DMS 273 (cell line): ENCODE results near the gene GATB.
A peak's percentile ranks its signal among the peaks of the same experiment; 100 is the strongest.

ENCODE experiments used
- DNase-seq: peaks from one replicate; lab custom pipeline; 2025; ENCODE audit not compliant: unreplicated experiment; lab: John Stamatoyannopoulos, UW

The GATB gene

DNA sequence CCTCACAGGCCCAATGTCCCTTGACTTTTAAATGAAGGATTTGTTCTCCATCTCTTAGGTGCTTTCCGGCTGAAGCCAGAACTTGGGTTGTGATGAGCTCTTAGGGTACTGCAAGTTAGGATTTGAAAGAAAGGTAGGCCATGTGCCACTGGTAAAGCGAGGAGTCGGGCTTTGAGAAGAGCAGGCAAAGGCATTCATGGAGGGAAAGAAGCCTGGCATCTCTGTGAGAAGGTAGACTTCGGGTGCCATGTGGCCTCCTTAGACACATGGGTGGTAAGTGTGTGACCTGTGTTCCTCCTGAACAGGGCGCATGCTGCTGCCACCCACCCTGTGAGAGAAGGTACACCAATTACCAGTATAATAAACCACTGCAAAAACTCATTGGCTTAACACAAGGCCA, 102.9 kb downstream of the GATB start:
- no peak for DNase-seq

DNA sequence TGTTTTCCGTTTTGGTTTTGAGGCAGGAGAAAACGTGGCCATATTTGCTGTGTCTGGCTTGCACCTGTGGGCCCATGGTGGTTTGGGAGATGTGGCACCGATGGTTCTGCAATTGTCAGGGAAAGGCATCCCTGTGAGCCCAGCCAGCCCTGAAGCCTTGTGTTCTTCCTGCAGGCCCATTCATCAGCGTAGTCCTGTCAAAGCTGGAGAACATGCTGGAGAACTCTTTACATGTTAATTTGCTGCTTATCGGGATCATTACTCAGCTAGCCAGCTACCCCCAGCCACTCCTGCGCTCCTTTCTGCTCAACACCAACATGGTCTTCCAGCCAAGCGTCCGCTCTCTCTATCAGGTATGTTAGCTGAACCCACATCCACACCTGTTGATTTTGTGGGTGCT, 104.7 kb downstream of the GATB start:
- DNase-seq = no peak

DNA sequence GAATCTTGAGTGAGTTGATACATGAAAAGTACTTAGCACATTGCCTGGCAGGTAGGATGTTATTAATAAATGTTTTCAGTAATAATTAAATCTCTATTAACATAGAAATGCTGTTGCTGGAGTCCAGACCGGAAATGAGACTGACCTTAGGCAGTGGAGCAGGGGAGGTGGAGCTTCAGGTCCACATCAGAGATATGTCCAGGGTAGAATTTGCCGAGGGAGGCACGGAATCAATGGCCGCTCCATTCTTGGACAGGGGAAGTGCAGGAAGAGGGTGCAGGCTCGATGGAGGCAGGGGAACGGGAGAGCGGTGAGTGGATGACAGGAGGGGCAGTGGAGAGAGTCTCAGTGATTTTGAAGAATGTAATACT, 107.3 kb downstream of the GATB start:
- DNase-seq = no peak

DNA sequence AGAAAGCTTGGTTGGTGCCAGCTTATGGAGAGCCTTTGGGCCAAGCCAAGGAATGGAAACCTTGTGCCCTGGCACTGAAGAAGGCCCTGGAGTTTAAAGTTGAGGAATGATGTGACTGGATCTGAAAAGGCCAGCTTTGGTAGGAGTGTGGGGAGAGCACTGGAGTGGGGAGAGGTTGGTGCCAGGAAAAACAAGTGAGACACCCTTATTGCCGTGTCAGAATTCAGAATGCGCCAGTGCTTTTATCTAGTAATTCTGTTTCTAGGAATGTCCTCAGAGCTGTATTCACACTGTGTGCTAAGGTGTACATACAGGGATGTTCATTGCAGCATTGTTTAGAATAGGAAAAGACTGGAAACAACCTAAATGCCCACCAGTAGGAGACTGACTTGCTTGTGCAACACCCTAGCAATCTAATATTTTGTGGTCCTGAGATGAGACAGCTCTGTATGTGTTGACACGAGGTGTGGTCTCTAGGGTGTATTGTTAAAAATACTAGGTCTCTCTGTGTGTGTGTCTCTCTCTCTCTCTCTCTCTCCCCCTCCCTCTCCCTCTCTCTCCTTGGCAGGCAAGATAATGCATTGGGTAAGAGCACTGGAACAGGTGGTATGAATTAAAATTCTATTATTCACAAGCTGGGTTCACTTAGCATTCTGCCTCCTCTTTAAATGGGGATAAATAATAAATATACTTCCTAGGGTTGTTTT, 107.8 kb downstream of the GATB start:
- no peak for DNase-seq

DNA sequence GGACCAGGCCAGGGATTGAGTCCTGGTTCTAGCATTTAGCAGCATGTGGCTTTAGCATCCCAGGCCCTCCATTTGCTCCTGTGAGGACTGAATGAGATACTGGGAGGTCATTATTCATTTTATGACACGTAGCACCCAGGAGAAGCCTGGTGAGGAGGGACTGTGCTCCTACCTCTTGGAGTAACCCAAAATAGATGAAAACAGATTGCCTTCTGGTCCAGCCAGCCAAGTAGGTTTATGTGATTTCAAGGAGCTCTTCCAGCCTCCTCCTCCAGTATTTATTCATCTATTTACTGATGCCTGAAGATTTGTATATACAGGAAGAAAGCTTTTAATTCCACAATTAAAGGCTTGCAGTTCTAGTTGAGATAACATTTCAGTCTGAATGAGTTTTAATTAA, 109.3 kb downstream of the GATB start:
- DNase-seq = no peak

DNA sequence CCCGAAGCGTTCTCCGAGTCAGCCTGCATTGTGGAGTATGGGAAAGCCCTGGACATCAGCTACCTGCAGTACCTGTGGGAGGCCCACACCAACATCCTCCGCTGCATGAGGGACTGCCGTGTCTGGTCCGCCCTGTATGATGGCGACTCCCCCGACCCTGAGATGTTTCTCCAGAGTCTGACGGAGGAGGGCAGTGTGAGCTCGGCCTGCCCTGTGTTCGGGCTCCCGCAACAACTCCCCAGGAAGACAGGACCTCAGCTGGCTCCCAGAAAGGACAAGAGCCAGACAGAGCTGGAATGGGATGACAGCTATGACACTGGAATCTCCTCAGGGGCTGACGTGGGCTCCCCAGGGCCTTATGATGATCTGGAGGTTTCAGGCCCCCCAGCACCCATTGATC, 111.3 kb downstream of the GATB start:
- DNase-seq = no peak

DNA sequence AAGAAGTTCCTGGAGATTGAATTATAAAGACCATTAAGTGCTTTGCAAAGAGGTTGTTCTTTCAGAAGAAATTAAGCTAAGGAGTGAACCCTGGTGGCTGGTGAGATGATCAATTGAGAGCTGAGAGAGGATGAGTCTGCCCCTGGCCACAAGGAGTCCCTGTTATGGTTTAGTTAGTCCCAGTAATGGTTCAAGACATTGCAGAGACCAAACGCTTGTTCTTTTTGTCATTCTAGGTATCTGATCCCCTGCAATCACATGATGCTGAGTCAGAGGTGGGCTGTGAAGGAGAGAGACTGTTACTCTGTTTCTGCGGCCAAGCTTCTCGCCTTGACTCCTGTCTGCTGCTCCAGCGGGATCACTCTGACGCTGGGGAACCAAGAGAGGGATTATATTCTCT, 114.5 kb downstream of the GATB start:
- no peak for DNase-seq

DNA sequence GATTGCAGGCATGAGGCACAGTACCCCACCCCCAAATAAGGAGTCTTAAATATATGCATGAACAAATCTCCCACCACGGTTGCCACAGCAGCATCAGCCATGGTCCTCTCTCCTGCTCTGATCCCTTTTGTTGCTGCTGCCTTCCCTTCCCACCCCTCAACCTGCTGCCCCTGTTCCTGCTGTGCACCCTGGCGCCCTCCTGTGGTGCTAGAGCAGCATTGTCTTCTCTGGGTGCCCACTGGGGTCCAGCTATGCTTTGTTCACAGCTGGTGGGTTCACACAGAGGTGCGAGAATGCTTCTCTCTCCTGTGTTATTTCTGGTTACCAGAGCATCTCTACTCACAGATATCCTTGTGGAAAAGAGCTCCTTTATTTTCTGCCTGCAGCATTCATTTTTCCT, 116.2 kb downstream of the GATB start:
- DNase-seq = peak; percentile 53

DNA sequence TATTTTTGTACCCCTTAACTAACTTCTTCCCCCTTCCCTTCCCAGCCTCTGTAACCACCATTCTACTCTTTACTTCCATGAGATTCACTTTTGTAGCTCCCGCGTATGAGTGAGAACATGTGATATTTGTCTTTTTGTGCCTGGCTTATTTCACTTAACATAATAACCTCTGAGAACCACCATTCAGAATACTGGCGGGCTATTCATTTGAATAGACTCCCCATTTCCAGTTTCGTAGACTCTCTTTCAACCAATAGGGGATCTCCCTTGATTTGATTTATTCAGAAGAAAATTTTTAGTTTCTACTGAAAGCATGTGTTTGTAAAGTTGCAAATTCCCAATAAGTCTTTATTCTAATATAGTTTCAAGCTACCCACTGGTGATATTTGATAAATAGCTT, 117.2 kb downstream of the GATB start:
- no peak for DNase-seq

DNA sequence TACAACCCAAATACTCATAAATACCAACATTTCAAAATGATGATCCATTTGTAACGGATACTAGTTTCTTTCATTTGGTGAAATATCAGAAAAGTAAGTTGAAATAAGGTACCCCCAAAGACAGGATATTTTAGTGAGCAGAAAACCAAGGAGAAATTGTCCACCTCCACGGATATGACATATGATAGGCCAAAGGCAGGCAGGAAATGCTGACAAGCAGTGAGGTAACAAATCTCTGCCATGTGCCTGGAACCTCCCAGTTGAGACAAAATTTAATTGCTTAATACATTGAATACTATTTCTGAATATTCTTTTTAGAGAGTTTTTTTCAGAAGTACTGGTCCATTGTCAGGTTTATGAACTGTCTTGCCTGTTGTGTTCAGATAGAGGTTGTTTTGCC, 118.8 kb downstream of the GATB start:
- DNase-seq = no peak

DNA sequence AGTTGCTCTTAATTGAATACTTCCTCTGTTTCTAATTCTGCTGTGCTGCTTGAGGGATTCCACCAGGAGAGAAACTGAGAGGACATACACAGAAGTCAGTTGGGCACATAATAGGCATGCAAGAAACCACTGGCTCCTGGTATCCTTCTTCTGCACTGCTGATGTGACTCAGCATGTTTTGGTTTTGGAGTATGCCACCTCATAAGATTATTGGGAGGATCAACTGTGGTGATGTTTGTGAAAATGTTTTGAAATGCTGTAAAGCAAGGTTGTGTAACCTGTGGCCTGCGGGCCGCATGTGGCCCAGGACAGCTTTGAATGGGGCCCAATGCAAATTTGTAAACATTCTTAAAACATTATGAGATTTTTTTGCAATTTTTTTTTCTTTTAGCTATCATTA, 119.6 kb downstream of the GATB start:
- DNase-seq = no peak

DNA sequence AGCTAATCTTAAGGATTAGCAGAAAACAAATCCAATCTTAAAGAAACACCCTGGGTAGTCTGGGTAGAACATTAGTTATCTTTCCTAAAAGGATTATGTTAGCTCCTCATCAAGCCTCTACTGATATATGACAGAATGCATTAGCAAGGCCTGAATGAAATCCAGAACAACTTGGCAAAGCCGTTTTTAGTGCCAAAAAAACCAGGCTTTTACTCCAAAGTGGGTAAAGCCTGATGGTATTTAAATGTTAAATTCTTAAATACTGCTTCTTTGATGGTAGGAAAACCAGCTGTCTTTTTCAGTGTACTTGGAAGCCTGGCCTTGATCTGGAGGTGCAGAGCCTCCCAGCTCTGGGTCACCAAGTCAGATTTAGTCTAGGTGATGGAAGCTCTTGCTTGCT, 120.4 kb downstream of the GATB start:
- no peak for DNase-seq

DNA sequence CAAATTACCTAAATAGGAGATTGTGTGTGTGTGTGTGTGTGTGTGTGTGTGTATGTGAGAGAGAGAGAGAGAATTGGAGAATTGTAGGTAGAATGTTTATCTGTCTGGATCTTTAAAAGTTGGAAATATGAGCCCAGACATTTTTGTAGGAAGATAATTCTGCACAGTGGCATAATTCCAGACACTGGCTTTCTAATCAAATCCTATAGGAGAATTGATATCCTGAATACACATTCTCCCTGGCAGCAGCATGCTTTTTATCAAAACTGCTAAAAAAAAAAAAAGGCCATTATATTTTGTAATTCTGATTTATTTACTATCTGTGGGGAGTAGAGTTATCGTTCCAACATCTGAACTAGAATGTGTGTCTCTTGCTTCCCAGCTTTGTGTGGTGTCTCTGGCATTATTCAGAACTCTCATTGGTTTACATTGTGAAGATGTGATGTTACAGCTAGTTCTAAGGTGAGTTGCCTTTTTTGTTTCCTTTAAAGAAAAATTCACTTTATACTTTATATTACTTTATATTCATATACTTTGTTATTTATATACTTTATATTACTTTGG, 122.4 kb downstream of the GATB start:
- DNase-seq = no peak

DNA sequence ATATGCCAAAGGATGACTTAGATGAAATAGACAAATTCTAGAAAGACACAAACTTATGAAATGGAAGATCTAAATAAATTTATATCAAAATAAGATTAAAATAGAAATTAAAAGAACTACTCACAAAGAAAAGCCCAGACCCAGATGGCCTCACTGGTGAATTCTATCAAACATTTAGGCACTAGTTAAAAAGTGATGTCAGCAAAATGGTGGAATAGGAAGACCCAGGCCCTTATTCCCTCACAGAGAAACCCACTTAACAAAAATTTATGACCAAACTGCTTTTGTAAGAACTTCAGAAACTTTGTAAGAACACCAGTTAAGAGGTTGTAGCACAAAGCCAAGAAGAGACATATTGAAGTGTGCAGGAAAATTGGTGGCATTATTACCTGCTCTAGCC, 129.5 kb downstream of the GATB start:
- no peak for DNase-seq

DNA sequence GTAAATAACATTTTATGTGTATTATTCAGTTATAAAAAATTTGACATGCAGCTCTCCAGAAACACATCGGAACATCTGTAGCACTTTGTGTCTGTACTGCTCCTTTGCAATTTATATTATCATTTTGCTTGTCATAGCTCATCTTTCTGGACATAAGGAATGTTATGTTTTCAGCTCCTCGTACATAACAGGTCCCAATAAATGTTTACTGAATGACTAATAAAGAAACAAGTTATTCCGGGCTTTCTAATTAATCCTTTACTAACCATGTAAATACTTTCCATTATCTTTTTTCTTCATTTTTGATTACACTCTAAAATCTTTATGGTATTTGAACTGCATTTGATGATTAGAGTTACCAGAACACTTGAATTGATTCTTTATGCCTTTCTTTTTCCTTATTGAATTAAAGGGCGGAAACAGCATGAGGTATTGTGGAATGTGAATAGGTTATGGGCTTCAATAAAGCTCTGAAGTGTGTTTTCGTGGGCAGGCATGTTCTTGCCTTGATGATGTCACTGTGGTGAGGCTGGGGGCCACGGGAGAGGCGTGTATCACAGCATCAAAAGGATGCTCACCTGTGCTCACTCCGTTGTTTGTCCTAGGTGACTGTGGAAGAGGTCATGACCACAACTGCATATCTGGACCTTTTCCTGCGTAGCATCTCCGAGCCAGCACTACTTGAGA, 131.6 kb downstream of the GATB start:
- DNase-seq = no peak

DNA sequence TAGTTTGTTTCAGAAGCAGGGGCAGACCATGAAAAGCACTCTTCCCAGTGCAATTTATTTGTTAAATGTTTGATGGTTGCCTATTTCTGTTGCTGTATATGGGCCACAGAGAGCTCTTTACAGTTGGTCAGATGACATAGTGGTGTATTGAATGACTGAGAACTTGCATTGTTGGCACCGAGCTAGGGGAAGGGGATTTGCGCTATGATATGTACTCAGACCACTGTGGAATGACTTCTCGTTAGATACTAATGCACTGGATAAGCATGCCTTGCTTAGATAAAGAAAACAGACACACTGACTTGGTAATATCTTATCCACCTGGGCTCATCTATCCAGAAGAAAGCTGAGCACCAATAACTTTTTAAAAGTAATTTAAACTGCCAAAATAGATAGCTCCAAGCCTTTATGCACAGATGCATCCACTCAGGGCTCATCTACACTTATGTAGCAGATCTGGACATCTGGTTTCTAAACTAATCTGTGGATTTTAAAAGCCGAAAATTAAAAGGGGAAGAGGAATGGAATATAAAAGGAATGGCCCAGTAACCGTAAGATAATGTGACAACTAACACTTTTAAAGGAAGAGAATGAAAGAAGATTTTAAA, 132.7 kb downstream of the GATB start:
- no peak for DNase-seq

DNA sequence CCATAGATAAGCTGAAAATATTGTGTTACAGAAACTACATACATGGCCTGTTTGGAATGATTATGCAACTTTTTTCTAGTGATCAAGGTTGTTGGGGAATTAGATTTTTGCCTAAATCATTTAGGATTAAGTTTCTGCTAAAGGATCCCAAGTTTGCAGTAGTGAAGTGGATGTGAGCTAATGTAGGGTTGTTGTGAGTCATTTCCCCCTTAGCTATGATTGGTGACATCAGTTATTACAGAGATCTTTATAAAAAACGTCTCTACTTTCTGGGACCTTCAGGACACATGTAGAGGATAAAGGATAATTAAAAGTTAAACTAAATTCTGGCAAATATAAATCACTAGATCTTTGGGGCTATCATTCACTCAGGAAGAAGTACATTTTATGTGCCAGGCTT, 133.3 kb downstream of the GATB start:
- no peak for DNase-seq

DNA sequence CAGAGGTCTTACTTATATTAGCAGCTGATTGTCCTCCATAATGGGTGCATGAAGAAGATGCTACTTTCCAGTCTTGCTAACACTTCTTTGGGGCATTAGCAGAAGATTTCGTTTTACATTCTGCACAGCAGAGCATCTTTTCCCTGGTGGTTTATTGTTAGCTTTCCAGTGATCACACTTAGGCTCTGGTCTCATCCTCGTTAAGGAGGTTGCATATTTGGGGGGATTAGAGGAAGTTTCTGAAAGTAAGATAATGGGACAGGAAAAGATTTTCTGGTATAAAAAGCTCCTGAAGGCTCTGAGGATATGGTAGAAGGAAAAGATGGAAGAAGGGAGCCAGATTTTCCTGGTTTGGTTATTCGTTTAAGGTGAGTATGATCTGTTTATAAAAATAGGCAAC, 134.1 kb downstream of the GATB start:
- no peak for DNase-seq

DNA sequence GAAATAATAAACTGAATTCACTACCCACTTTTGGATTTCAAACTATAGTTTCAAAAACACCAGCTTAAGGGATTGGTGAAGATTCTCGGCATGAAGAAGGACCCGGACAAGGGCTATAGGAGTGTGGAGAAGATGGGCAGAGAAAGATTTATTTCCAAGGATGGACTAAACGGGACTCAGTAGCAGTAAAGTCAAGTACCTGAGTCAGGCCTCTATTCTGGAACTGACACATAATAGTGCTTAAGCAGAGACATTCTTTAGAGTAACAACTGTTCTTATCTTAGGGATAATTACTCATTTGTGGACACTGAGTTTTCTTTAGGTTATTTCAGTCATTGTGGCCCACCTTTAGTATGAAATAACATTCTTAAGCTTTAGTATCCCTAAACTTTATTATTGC, 134.6 kb downstream of the GATB start:
- DNase-seq = no peak

DNA sequence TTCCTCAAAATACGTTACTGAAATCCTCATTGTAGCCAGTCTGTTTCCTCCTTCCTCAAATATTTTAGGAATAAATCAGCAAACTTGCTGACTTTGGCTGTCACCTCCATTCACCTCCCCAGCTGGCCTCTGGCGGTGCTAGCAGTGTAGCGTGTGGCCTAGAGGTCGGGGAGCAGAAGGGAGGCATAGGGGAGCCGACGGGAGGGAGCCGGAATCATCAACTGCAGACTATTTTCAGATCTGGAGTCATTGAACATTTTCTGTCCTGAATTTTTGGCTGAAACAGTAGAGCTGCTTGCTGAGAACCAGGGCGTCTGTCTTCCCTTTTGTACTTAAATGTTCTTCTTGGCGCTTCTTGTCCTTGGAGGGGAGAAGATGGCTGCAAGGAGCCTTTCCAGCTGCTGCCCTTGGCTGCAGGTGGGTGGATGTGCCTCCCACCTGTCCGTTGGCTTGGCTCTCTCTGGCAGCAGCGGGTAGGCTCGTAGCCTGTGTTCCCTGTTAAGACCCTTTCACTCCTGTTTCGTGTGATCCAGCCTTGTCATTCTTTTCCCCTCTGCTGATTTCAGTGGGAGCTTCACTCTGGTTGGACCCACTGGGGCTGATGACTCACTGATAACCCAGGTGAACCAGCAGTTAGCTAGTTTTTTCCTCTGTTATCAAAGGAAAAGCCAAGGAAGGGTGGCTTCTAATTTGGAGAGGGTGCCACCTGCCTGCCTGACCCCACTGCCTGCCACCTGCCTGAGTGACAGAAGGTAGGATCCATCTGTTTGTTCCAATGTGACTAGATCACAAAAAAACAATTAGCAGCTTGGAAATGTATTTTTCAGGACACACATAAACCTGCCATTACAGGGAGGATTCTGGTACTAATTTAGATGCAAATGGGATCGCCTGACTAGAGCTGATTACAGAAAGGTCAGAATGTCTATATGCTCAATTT, 135.9 kb downstream of the GATB start:
- no peak for DNase-seq
